Neural cell (in vitro differentiated cells): ENCODE data around the gene RGS9.

Experiments used
- CTCF ChIP-seq: fragments of 450-650 bp; IDR thresholded peaks from 2 replicates; pipeline ENCODE4 v1.5.1; 2014; ENCODE audit warnings: antibody characterized with exemption, mild to moderate bottlenecking, moderate library complexity; ENCODE audit not compliant: poor library complexity, severe bottlenecking
- EP300 ChIP-seq: fragments of 450-650 bp; conservative IDR thresholded peaks from 2 replicates; pipeline ENCODE4 v1.6.1; 2014; ENCODE audit warnings: antibody characterized with exemption, mild to moderate bottlenecking, moderate library complexity; ENCODE audit not compliant: poor library complexity, severe bottlenecking
- EZH2 ChIP-seq: fragments of 200-600, 300-800 bp; shearing (Covaris generic), sonication (generic); IDR thresholded peaks from 2 replicates; pipeline ENCODE4 v1.6.1; 2014; ENCODE audit warnings: antibody characterized with exemption, low read length, borderline replicate concordance, mild to moderate bottlenecking; ENCODE audit not compliant: insufficient read depth, poor library complexity, severe bottlenecking
- POLR2AphosphoS5 ChIP-seq: IDR thresholded peaks from 2 replicates; pipeline ENCODE4 v1.6.1; 2012
- RAD21 ChIP-seq: fragments of 450-650 bp; conservative IDR thresholded peaks from 2 replicates; pipeline ENCODE4 v1.6.1; 2014; ENCODE audit warnings: antibody characterized with exemption, mild to moderate bottlenecking, moderate library complexity
- SMC3 ChIP-seq: fragments of 450-650 bp; conservative IDR thresholded peaks from 2 replicates; pipeline ENCODE4 v1.6.1; 2014; ENCODE audit warnings: antibody characterized with exemption, mild to moderate bottlenecking, moderate library complexity; ENCODE audit not compliant: poor library complexity
- TAF1 ChIP-seq: IDR thresholded peaks from 2 replicates; pipeline ENCODE4 v1.6.1; 2012; ENCODE audit warnings: low read depth
- TF ChIP-seq, protein P1 (sequence below): IDR thresholded peaks from 2 replicates; pipeline ENCODE4 v1.6.1; 2012; ENCODE audit warnings: borderline replicate concordance

GRCh38 chr17:65167566-65167965, 30.4 kb downstream of the RGS9 start:
- TF ChIP-seq CTCF (no peak), SMC3 (no peak), EZH2 (no peak), POLR2AphosphoS5 (no peak), TAF1 (no peak), EP300 (no peak), RAD21 (no peak)
- TF ChIP-seq, protein P1, sequence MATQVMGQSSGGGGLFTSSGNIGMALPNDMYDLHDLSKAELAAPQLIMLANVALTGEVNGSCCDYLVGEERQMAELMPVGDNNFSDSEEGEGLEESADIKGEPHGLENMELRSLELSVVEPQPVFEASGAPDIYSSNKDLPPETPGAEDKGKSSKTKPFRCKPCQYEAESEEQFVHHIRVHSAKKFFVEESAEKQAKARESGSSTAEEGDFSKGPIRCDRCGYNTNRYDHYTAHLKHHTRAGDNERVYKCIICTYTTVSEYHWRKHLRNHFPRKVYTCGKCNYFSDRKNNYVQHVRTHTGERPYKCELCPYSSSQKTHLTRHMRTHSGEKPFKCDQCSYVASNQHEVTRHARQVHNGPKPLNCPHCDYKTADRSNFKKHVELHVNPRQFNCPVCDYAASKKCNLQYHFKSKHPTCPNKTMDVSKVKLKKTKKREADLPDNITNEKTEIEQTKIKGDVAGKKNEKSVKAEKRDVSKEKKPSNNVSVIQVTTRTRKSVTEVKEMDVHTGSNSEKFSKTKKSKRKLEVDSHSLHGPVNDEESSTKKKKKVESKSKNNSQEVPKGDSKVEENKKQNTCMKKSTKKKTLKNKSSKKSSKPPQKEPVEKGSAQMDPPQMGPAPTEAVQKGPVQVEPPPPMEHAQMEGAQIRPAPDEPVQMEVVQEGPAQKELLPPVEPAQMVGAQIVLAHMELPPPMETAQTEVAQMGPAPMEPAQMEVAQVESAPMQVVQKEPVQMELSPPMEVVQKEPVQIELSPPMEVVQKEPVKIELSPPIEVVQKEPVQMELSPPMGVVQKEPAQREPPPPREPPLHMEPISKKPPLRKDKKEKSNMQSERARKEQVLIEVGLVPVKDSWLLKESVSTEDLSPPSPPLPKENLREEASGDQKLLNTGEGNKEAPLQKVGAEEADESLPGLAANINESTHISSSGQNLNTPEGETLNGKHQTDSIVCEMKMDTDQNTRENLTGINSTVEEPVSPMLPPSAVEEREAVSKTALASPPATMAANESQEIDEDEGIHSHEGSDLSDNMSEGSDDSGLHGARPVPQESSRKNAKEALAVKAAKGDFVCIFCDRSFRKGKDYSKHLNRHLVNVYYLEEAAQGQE = no peak
